NOMO-1 (cell line): ENCODE data around the gene MAGEA9.
"Not testable (repeated sequence)": the region's sequence is repeated elsewhere in the genome, so short reads cannot be mapped to it uniquely, and the experiment has no call there.

Experiments
- DNase-seq, 2 experiments: peaks; one replicate each; lab custom pipeline; 2025; ENCODE audit not compliant: unreplicated experiment in 2 of 2; lab: John Stamatoyannopoulos, UW

The MAGEA9 gene

DNA sequence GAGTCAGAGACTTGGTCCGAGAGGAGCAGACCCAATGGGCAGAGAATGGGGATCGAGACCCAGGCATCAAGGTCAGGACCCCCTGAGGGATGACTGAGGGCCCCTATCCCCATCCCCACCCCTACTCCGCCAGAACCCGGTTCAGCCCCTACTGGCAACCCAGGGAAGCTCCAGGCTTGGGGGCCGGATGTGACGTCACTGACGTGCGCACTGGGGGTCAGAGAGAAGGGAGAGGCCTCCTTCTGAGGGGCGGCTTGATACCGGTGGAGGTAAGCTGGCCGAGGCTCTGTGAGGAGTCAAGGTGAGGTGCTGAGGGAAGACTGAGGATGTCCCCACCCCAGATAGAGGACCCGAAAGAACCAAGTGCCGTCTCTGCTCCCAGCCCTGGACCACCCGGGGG lies at the start of gene MAGEA9:
TSS of gene MAGEA9 (plus strand) at position 204 of the 400 bp plus-strand sequence. CDS start 4,281 bp downstream, outside the sequence.
- not testable (repeated sequence) for DNase-seq

DNA sequence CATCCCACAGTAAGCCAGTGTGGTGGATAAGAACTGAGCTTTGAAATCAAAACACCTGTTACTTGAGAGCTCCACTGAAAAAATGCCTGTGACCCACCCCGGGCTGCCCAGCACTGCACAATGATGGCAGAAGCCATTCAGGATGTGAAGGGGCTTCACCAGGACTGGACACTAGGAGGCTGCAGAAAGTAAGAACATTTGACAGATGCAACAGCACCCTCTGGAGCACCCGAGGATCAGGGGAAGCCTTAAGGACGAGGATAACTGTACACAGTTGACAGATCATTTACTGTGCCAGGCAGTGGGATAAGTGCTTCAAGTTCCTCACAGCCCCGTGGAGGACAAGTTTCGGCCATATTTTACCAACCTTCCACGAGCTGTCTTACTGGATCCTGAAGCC lies 39.5 kb upstream of the MAGEA9 start:
- DNase-seq = not testable (repeated sequence)

- DNase-seq = not testable (repeated sequence)
Observed at GRCh38 chrX:149746390-149747007, 35.2 kb upstream of the MAGEA9 start.

DNA sequence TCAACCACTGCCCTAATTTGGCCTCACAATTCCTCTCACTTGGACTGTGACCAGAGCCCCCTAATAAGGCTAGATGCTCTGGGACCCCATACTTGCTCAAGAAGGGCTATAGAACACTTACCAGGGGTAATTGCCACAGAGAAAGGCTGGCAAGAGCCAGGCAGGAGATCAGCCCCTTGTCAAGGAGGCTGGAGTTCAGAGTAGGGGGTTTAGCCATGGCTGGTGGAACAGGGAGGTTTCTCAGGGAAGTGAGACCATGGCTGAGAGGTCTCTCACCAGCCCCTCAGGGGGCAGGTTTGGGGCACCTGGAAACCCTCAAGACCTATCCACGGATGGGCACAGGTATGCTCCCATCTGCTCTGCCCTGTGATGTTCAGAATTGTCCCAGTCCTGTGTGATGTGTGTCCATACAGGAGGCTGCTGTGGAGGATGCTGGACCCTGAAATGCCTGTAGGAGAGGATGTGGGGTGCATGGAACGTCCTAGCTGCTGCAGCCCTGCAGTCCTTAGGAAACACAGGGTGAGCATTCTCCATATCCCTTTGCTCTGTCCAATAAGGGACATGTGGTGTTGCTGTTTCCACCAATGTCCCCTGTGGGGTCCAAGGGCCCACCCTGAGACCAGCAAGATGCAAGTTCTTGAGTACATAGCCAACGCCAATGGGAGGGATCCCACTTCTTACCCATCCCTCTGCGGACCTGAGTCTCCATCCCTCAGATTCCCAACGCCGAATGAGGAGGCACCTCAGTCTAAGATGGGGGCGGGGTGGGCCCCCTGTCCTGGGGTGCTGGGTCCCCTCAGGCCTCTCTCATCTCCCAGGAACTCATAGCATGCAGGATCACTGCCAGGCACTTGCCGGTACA lies 24.3 kb upstream of the MAGEA9 start:
- no peak for DNase-seq

- no peak for DNase-seq
Observed at GRCh38 chrX:149758068-149758714, 23.5 kb upstream of the MAGEA9 start.

DNA sequence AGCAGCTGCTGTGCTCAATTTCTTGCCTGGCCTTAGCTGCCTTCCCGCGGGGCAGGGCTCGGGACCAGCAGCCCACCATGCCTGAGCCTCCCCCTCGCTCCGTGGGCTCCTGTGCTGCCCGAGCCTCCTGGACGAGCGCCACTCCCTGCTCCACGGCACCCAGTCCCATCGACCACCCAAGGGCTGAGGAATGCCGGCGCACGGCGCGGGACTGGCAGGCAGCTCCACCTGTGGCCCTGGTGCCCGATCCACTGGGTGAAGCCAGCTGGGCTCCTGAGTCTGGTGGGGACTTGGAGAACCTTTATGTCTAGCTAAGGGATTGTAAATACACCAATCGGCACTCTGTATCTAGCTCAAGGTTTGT lies 23.0 kb upstream of the MAGEA9 start:
- DNase-seq = not testable (repeated sequence)

- no peak for DNase-seq
Observed at GRCh38 chrX:149759824-149760223, 21.9 kb upstream of the MAGEA9 start.

GRCh38 chrX:149760965-149761364 lies 20.8 kb upstream of the MAGEA9 start:
- no peak for DNase-seq

DNA sequence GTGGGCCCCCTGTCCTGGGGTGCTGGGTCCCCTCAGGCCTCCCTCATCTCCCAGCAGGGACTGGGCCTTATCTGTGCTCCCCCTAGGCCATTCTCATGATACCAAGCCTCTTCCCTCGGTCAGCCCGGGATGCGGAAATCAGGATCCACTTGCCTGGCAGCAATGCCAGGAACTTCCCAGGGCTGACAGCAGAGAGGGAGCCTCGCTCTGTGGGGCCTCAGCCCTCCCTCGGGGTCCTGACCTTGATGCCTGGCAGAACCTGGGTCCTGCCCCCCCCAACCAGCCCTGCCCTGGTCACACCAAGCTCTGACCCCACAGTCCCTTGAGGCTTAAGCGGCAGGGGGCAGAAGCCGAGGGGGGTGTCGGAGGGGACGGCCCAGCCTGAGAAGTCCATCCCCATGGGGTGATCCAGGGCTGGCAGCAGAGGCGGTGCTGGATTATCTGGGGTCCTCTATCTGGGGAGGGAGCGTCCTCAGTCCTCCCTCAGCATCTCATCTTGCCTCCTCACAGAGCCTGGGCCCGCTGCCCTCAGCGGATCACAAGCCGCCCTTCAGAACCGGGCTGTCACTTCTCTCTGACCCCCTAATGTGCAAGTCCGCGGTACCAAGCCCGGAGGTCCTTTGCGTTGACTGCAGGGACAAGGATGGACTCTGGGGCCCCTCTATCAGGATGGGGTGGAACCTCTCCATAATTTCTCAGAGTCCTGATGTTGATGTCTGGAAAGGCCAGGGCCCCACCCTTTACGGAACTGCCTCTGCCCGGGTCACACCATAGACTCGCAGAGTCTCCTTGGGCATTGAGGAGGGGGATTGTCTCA lies 19.7 kb upstream of the MAGEA9 start:
- not testable (repeated sequence) for DNase-seq

DNA sequence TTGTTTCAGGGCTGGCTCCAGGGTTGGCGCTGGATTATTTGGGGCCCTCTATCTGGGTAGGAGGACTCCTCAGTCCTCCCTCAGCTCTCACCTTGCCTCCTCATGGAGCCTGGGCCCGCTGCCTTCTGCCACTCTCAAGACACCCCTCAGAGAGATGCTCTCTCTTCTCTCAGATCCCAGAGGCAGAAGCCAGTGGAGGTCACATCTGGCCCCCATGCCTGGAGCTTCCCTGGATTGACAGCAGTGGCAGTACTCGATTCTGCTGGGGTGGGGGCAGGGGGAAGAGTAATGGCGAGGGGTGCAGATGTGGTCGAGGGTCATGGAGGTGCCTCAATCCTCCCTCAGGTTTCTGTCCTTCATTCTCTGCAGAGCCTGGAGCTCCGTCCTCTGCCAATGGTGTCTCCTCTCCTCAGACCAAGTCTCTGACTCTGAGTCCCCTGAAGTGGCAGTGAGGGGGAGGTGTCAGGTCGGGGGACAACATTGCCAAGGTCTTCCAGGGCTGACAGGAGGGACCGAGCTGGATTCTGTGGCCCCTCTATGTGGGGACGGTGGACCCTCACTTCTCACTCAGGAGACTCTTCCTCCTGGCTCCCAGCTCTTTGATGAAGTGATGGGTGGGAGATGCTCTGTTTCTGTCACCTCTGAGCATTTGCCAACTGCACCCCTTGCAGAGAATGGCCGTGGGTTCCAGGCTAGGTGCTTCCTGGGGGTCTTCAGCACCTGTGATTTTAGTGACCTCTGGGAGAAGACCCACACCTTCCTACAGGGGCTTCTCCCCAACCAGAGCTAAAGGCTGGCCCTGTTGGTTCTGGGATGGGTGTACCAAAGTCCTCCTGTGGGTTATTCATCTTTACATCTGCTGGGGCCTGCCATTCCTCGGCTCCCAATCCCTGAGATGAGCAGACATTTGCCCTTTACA lies 18.8 kb upstream of the MAGEA9 start:
- DNase-seq = no peak

GRCh38 chrX:149770344-149770743 lies 11.4 kb upstream of the MAGEA9 start:
- DNase-seq = not testable (repeated sequence)

- DNase-seq = not testable (repeated sequence)
Observed at GRCh38 chrX:149773026-149773425, 8.7 kb upstream of the MAGEA9 start.

DNA sequence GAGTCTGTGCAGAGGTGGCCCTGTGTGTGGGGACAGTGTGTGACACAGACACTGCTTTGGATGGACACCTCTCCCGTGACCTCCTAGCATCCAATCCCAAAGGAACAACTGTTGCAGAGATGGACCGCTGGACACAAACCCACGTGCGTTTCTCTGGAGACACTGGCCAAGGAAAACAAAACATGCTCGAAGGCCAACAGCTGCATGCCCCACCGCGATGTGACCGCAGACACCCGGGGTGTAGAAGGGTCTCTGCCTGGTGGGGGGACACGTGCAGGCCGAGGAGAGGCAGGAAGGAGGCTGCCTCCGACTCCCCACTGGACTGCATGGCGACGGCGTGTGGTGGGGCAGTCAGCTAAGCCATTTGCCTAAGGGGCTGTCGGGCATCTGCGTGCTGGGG lies 8.0 kb upstream of the MAGEA9 start, which contains the start of gene HSFX1:
TSS of gene HSFX1 (plus strand) at position 301 of the 400 bp plus-strand sequence. CDS start 614 bp downstream, outside the sequence.
- not testable (repeated sequence) for DNase-seq

DNA sequence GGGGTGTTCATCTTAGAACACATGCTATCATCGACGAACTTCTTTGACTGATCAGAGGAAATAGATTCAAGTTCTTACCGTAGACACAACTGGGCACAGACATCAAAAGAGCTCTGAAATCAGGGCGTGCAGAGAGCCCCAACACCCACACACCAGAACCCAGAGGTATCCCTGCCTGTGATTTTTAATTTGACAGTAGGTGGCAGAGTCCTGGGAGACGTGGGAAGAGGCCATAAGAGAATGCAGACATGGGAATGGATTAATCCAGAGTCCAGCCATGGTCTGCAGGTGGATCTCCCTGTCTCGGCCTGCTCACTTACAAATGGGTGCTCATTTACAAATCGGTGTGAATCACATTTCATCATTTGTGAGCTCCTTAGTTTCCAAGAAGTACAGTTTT lies 3.7 kb upstream of the MAGEA9 start:
- not testable (repeated sequence) for DNase-seq

GRCh38 chrX:149795531-149795930 lies 13.8 kb downstream of the MAGEA9 start:
- not testable (repeated sequence) for DNase-seq

- no peak for DNase-seq
Observed at GRCh38 chrX:149799095-149799714, 17.5 kb downstream of the MAGEA9 start.

GRCh38 chrX:149799938-149800337 lies 18.2 kb downstream of the MAGEA9 start:
- no peak for DNase-seq

- DNase-seq = no peak
Observed at GRCh38 chrX:149803458-149804062, 21.8 kb downstream of the MAGEA9 start.

- DNase-seq = no peak
Observed at GRCh38 chrX:149804102-149804501, 22.4 kb downstream of the MAGEA9 start.
